Neural progenitor cell (in vitro differentiated cells): ENCODE results near the gene SMOC2.

ENCODE experiments used
- EZH2 ChIP-seq: fragments of 200-600 bp; sonication (generic); IDR thresholded peaks from 2 replicates; pipeline ENCODE4 v1.6.1; 2017; ENCODE audit warnings: antibody characterized with exemption, mild to moderate bottlenecking, moderate library complexity
- EZH2phosphoT487 ChIP-seq: fragments of 200-600 bp; sonication (generic); IDR thresholded peaks from 2 replicates; pipeline ENCODE4 v1.6.1; 2017; ENCODE audit warnings: antibody characterized with exemption
- TF ChIP-seq, protein P1 (sequence below): fragments of 200-600 bp; sonication (generic); IDR thresholded peaks from 2 replicates; pipeline ENCODE4 v1.5.1; 2017; ENCODE audit warnings: antibody characterized with exemption, mild to moderate bottlenecking

GRCh38 chr6:168493976-168494375 is 53.0 kb downstream of the SMOC2 start:
- TF ChIP-seq, protein P1, sequence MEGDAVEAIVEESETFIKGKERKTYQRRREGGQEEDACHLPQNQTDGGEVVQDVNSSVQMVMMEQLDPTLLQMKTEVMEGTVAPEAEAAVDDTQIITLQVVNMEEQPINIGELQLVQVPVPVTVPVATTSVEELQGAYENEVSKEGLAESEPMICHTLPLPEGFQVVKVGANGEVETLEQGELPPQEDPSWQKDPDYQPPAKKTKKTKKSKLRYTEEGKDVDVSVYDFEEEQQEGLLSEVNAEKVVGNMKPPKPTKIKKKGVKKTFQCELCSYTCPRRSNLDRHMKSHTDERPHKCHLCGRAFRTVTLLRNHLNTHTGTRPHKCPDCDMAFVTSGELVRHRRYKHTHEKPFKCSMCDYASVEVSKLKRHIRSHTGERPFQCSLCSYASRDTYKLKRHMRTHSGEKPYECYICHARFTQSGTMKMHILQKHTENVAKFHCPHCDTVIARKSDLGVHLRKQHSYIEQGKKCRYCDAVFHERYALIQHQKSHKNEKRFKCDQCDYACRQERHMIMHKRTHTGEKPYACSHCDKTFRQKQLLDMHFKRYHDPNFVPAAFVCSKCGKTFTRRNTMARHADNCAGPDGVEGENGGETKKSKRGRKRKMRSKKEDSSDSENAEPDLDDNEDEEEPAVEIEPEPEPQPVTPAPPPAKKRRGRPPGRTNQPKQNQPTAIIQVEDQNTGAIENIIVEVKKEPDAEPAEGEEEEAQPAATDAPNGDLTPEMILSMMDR, result no peak
- TF ChIP-seq EZH2phosphoT487, result no peak
- TF ChIP-seq EZH2, result no peak
